ENCODE data around the gene SIGMAR1.

The SIGMAR1 gene

GRCh38 chr9:34675048-34675714, 37.6 kb upstream of the SIGMAR1 start:
- peak; percentile 96 for TF ChIP-seq CTCF (IDR thresholded peaks at IDR 0.05; ENCODE audit: extremely low read depth, missing control alignments)
- DNase-seq (ENCODE audit: low spot score) = peak; percentile 74

GRCh38 chr9:34674440-34674839, 36.9 kb upstream of the SIGMAR1 start:
- TF ChIP-seq CTCF (IDR thresholded peaks at IDR 0.05; ENCODE audit: extremely low read depth, missing control alignments) = no peak
- DNase-seq (ENCODE audit: low spot score) = no peak

GRCh38 chr9:34671307-34671706, 33.7 kb upstream of the SIGMAR1 start:
- no peak for TF ChIP-seq CTCF (IDR thresholded peaks at IDR 0.05; ENCODE audit: extremely low read depth, missing control alignments)
- DNase-seq (ENCODE audit: low spot score) = no peak

GRCh38 chr9:34669809-34670562, 32.4 kb upstream of the SIGMAR1 start:
- no peak for DNase-seq (ENCODE audit: low spot score)
- TF ChIP-seq CTCF (IDR thresholded peaks at IDR 0.05; ENCODE audit: extremely low read depth, missing control alignments) = no peak

- no peak for TF ChIP-seq CTCF (IDR thresholded peaks at IDR 0.05; ENCODE audit: extremely low read depth, missing control alignments)
- DNase-seq (ENCODE audit: low spot score) = peak; percentile 92
These were observed 28.0 kb upstream of the SIGMAR1 start for GRCh38 chr9:34665381-34666250.

- TF ChIP-seq CTCF (IDR thresholded peaks at IDR 0.05; ENCODE audit: extremely low read depth, missing control alignments) = no peak
- DNase-seq (ENCODE audit: low spot score) = no peak
These were observed 27.4 kb upstream of the SIGMAR1 start for GRCh38 chr9:34665067-34665380.

Data from GM20000 (cell line).